T-helper 1 cell (primary cell): ENCODE results near the gene CYP4B1.

Experiments used
- DNase-seq, 5 donors: peaks; one replicate each; pipeline ENCODE4 v3.0.0-alpha.2; 2012 to 2020

Gene CYP4B1

GRCh38 chr1:46797696-46798470 lies 963 bp upstream of the CYP4B1 start:
- no peak for DNase-seq

GRCh38 chr1:46800742-46801141 lies 1.9 kb downstream of the CYP4B1 start:
- no peak for DNase-seq

GRCh38 chr1:46801323-46802055 lies 2.6 kb downstream of the CYP4B1 start:
- DNase-seq: no peak

- no peak for DNase-seq
These were observed 3.2 kb downstream of the CYP4B1 start for GRCh38 chr1:46802081-46802480.

GRCh38 chr1:46802901-46803574 lies 4.2 kb downstream of the CYP4B1 start:
- no peak for DNase-seq

- DNase-seq: no peak
These were observed 5.4 kb downstream of the CYP4B1 start for GRCh38 chr1:46804027-46804889.

GRCh38 chr1:46804926-46805325 lies 6.1 kb downstream of the CYP4B1 start:
- no peak for DNase-seq

GRCh38 chr1:46805755-46806154 lies 6.9 kb downstream of the CYP4B1 start:
- no peak for DNase-seq

GRCh38 chr1:46806196-46807020 lies 7.6 kb downstream of the CYP4B1 start:
- no peak for DNase-seq

- no peak for DNase-seq
These were observed 8.5 kb downstream of the CYP4B1 start for GRCh38 chr1:46807046-46807972.

- DNase-seq: no peak
These were observed 10.2 kb downstream of the CYP4B1 start for GRCh38 chr1:46809071-46809470.

GRCh38 chr1:46809904-46810303 lies 11.1 kb downstream of the CYP4B1 start:
- DNase-seq: no peak

- DNase-seq: no peak
These were observed 11.8 kb downstream of the CYP4B1 start for GRCh38 chr1:46810596-46810995.

GRCh38 chr1:46811053-46811452 lies 12.2 kb downstream of the CYP4B1 start:
- no peak for DNase-seq

- no peak for DNase-seq
These were observed 13.5 kb downstream of the CYP4B1 start for GRCh38 chr1:46812065-46812963.

GRCh38 chr1:46812996-46813857 lies 14.4 kb downstream of the CYP4B1 start:
- DNase-seq: no peak

GRCh38 chr1:46813858-46814396 lies 15.1 kb downstream of the CYP4B1 start:
- DNase-seq: no peak

GRCh38 chr1:46815133-46815532 lies 16.3 kb downstream of the CYP4B1 start:
- DNase-seq: no peak
